HG02763 (cell line): ENCODE measurements around the gene DCAF5.
"Not testable (repeated sequence)": the region's sequence is repeated elsewhere in the genome, so short reads cannot be mapped to it uniquely, and the experiment has no call there.

ENCODE experiments used
- ATAC-seq: cut with Tn5 transposase; IDR thresholded peaks from one replicate; pipeline ENCODE4 v1.9.1; 2021; ENCODE audit warnings: mild to moderate bottlenecking, moderate library complexity; ENCODE audit not compliant: unreplicated experiment

DCAF5 gene

DNA sequence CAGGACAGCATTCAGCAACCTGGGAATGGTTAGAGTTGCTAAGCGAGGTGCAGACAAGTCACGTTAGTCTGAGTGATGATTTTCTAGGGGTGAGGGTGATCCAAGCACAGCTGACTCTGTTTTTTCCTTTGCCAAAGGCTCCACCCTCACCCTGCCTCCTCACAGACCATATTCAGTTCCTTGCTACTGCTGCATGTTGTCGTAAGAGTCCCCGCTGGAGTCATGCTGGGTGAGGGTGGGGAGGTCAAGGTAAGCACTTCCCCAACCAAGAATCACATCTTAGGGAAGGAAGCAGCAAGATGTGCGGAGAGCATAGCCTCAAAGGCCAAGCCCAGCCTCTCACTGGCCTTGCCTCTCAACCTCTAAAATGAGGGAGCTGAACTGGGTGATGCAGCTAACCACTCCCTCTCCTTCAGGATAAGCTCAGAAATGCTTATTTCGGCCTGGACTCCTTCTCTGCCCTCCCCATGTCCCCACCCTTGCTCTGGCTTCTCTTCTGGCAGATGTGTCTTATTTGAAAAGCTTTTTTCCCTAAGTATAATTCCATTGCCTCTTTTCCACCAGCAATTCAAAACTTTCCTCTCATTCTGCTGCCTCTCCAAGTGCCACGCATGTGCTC lies 107.0 kb downstream of the DCAF5 start:
- no peak for ATAC-seq

DNA sequence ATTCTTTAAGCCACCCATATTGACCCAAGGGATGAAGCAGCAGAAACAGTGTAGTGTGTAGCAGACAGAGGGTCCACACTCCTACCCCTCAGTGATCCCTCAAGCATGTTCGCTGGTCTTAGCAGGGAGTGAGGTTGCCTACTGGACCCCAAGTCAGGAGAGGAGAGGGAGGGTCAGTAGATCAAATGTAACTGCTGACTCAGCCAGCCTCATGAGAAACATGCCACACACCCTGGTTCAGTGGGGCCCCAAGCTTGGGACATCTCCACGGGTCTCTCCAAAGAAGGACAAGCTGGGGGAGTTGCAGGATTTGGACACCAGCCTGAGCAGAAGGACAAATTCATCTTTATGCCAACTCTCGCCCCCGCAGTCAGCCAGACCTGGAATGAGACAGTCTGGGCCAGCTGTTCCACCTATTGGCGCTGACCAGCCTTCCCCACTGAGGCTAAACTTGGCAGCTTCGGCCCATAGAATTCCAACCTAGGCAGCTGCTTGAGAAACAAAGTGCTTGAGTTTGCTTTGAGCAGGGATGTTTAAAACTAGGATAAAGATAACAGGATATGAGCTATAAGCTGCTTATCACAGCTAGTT lies 107.9 kb downstream of the DCAF5 start:
- ATAC-seq: no peak

DNA sequence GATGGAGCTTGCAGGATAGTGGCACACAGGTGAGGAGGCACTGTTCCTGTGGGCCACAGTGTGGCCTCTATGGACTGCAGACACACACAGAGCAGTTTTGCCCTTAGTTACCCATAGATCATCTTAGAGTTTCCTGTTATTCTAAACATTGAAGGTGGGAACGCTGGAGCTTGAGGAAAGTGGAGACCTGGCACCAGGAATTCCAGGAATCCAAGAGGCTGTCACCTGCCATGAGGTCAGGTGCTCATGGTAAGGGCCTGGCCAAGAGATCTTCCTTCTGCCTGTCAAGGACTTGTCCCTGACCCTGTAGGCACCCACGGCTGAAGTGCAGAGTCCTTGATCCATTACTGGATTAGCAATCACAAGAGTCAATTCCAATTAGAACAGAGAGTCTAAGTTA lies 108.6 kb downstream of the DCAF5 start:
- ATAC-seq: no peak

DNA sequence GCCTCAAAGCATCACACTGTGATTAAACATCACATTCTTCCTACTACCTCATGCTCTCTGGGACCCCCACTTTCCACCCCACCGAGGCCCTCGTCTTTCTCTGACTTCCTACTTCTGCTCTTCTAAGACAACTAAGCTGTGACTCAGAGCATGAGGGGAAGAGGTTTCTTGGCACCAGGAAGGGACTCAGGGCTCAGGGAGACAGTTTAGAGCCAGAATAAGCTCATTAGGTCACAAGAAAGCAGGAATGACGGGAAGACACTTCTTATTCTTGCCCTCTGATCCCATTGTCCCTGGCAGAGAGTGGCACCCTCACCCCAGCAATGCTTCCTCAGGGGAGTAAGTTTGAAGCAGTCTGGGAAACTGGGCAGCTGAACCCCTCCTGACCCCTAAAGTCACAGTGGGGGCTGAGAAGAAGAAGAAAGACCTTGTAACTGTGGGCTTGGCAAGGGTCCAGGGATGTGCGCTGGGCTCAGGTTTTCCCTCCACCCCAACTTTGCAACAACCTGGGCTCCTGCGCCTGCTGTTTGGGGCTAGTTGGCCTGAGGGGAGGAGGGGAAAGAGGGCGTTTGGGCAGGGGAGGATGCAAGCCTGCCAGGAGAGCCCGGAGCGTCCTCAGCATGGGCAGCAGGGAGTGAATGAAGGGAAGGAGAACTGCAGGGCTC lies 109.2 kb downstream of the DCAF5 start:
- no peak for ATAC-seq

DNA sequence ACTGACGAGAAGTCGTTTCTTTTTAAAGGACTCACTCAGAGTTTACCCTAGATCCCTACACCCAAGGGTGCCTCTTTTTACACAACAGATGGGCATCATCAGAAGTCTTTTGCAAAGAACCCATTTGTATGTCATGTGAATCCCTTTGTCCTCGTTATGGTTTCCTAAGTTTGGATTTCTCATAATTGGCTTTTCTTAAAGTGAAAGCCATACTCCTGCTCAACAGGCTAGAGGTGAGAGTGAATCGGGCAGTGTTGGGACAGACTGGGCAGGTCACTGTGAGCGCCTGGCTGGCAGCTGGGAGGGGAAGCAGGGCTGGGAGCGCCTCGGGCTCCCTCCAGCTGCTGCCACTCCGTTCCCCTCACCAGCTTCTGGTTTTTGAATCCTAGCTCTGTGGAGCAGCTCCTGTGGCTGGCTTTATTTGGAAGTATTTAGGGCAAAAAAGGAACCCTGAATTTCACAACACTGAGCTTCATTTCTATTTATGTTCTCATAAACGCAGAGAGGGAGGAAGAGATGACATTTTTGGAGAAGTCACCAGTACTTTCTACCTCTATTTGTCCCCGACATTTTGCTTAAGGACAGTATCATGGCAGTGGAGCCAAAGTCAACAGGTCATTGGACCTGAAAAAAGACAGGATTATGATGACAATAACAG lies 110.0 kb downstream of the DCAF5 start:
- ATAC-seq: no peak

DNA sequence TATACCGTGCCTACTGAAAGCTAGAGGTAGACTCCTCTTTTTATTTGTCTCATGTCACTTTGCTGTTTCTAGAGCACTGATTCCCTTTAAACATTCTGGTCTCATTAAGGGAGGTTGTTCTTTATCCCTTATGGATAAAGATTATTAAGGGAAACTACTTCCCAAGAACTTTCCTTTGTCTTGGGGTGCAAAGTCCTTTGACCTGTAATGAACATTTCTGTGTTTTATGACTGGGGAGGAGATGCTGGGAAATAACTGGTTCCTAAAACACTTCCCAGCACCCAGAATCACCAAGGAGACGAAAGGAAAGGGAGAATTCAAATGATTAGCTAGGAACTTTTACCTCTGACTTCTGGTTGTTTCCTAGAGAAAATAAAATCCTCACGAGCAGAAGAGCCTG lies 110.6 kb downstream of the DCAF5 start:
- no peak for ATAC-seq

DNA sequence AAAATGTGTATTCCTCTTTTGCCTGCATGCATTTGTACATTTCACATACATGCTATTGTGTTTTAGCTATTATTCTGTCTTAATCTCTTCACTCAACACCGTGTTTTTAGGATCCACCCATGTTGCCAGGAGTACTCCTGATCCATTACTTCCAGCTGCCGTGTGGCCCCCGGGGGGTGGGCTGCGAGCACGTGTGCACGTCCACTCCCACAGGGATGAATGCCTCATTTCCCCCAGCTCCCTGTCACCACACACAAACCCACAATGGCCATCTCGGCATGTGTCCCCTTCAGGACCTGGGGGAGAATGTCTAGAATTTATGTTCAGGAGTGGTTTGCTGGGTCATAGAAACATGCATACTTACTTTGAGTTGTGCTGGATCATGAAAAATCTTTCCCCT lies 111.1 kb downstream of the DCAF5 start:
- no peak for ATAC-seq

DNA sequence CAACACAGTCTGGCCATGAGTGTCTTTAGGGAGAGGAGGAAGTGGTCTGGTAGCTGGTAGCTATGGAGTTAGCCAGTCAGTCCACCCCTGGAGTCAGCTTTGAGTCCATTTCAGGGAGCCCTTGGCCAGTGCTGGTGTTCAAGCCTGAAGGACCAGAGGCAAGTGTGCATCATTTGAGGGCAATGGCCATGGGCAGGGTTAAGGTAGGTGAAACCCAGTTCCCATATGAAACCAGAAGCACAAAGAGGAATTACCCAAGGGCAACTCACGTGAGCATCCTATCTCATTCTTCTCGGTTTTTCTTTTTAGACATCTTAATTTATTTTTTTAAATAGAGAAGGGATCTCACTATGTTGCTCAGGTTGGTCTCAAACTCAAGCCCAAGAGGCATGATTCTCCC lies 112.6 kb downstream of the DCAF5 start:
- ATAC-seq: no peak

DNA sequence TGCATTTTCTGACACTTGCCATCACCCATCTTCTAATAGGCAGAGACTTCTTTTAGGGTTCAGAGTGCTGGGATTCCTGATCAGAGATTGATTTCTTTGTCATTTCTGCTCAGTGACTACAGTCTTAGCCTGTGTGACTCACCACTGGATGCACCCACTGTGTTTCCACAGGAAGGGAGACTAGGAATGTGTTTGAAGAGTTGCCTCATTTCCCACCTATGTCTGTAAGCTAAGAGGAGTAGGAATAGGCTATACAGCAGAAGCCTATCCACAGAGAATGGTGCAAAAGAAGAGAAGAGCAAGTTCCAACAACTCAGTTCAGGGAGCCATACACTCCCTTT lies 113.7 kb downstream of the DCAF5 start:
- no peak for ATAC-seq

DNA sequence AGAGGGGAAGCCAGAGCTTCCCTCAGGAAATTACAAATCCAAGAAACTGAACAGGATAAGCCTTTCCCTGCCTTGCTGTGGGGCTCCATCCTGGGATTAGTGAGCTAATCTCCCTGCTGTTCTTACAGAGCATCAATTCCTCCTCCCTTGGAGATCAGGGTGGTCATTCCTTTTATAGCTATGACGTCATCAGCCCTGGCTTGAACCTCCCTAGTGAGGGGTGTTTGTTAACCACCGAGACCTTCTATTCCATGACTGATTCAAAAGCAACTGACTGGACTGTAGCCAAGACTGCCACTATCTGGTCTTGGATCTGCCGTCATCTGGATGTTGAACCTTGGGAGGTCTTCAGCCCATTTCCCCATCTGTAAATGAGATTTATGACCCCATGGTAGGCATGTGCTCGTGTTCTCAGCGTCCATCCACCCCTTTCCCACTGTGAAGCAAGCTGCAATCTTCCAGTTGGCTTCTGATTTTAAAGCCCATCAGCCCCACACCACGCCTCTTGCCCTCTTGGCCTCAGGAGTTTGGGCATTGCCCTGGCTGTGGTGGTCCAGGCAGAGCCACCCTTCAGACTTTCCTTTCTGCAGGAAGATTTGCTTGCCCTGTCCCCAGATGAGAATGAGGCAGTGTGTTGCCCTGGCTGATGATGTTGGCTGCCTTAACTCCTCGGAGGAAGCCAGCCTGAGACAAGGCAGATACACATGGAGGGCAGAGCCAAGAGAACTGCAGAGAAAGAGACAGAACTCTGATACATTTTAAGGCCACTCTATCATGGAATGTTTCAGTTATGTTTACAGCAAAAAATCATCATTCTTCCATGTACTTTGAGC lies 114.2 kb downstream of the DCAF5 start:
- no peak for ATAC-seq

DNA sequence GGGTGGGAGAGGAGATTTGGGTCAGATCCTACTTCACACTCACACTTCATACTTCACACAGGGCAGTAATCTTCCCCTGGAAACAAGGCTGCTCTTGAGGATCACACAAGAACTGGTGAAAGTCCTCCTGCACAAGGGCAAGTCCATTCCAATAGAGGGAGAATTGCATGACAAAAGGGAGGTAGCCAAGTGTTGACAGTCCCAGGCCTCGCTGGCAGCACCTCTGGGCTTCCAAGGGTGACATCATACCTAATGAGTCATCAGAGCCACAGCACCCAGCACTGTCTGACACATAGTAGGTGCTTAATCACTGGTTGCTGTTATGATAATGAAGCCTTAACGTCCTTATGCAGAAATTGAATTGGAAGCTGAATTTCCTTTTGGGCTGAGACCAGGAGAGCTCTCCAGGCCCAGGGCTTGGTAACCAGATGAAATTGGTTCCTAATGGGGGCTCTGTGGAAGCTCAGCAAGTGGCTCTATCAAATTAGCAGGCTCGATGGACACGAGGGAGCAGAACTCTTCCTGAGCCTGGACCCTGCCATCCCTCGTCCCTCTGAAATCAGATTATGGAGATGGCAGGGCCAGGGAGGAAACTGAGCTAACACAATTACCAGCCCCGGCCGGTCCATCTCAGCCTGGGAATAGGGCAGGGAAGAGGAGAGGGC lies 115.0 kb downstream of the DCAF5 start:
- ATAC-seq: no peak

DNA sequence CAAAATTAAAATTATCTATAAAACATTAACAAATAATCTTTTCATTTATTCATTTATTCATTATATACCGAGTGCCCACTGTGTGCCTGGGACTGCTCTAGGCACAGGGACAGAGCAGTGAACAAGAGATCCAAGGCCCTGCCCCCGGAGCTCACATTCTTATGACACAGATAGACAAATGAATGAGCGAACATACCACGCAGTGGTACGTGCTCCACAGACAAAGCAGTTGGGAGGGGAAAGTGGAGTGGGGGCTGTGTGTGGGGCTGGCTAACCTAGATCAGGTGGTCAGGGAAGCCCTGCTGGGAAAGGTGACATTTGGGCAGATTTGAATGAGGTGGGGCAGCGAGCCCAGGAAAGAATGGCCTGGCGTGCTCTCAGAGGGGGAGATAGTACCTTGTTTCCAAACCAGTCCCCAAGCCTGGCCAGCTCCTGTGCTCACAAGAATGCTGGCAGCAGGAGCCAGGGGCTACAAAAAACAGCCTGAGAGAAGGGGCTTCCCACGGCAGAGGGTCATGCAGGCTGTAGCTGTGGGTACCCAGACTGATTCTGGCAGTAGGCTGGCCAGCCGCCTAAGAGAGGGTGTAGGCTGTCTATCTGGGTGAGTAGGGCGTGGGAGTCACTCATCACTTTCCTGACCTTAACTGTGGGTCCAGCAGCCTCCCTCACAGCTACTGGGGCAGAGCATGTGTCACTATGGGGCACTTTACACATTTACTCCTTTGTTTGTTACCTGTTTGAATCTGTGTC lies 116.0 kb downstream of the DCAF5 start:
- no peak for ATAC-seq

DNA sequence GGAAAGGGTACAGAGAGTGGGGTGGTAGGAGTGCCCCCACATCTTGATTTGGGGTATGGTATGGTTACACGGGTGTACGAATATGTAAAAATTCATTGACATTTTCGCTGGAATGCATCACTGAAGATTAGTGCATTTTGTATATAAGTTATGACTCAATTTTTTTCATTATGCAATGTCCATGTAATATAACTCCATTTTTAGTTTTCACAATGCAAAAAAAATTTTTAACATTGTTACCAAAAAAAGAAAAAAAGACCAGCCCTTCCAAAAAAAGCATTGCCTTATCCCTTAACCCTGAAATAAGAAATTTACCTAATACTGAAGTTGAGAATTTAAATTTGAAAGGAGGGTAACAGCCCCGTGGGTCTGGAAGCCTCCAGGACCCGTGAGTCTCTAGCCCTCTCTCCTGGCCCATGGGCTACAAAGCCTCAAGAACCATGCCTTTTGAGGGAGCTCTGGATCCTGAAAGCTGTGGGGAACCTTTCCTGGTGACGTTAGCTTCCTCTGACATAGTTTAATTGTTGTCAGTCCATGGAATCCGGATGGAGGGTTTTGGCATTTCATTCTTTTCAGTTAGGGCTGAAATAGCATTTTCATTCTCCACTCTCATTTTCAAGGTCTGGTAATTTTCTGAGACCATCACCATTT lies 118.2 kb downstream of the DCAF5 start:
- no peak for ATAC-seq

DNA sequence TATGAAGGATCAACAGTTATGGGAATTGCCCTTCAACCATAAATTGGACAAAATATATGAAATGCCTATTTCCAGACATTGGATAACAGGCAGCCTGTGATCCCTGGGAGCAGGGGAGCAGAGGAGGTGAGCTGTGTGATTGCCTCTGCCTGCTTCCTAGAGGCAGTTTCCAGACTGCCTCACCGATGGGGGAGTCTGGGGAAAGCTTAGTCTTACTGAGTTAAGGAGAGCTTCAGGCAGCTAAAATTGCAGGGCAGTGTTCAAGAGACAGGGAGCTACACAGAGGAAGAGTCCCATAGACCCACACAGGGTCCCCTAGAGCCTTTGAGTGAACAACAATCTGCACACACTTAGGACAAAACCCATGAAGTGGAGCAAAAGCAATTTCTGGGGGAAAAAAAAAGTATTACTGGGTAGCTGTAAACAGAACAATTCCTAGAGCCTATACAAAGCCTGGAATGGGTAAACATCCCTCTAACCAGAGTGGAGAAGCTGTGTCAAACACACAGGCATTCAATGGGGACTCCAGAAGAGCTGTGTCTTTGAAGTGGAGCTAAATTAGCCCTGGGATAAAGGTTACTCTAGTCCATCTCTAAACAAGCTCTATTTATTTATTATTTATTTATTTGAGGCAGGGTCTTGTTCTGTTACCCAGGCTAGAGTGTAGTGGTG lies 125.5 kb downstream of the DCAF5 start:
- ATAC-seq: no peak

DNA sequence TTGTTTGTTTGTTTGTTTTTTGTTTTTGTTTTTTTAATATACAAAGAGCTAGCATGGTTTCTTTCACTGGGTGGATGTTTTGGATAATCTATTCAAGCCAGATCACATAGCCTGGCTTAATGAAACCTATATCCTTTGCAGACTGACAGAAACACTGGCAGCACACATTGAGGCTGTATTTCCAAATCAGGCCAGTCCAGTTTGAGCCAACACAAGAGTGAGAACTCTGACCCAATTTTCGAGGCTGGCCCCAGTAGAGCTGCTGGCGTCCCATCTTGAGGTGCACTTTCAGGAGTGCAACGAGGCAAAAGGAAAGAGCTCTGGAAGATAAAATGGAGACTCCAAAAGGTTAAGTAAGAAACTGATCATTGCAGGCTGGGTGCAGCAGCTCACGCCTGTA lies 129.9 kb downstream of the DCAF5 start:
- no peak for ATAC-seq

DNA sequence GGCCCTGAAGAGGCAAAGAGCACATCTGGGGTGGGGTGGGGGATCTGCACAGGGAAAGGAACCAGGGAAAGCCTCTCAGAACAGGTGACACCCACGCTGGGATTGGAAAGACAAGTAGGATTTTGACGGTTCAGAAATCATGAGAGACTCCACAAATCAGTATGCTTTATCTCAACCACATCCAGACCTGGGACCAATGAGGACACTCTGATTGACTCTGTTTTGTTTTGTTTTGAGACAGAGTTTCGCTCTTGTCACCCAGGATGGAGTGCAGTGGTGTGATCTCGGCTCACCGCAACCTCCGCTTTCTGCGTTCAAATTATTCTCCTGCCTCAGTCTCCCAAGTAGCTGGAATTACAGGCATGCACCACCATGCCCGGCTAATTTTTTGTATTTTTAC lies 130.8 kb downstream of the DCAF5 start:
- ATAC-seq: not testable (repeated sequence)

DNA sequence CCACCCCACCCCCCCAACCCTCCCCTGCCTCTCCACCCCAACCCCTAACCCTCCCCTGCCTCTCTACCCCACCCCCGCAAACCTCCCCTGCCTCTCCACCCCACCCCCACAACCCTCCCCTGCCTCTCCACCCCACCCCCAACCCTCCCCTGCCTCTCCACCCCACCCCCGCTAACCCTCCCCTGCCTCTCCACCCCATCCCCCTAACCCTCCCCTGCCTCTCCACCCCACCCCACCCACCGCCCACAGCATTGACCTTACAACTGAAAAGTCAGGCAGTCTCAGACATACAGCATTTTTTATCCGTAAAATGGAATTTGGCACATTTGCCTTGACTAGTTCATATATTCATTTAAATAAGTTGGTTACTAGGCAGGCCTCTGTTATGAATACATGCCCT lies 135.2 kb downstream of the DCAF5 start:
- no peak for ATAC-seq

DNA sequence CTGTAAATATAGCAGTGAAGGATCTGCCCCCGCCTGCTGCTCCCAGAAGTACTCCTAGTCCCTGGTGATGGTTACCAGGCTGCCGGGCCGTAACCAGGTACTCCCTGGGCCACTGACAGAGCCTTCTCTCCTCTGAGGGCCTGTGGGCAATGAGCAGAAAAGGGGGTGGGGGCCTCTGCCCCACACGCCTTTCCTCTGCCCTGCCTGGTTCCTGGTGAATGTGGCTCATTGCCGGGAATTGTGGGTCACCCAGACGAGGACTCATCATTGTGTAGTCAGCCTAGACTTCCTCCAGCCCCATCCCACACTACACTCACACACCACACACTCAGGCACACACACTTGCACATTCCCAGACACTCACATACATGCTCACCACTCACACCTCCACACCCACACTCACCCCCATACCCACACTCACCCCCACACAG lies 138.1 kb downstream of the DCAF5 start:
- no peak for ATAC-seq
